Hepatocyte (in vitro differentiated cells): ENCODE data around the gene VMAC.

ENCODE experiments used
- CTCF ChIP-seq: fragments of 200-600 bp; sonication (generic); IDR thresholded peaks from 2 replicates; pipeline ENCODE4 v1.5.1; 2016; ENCODE audit warnings: antibody characterized with exemption, mild to moderate bottlenecking; ENCODE audit not compliant: poor library complexity
- EZH2 ChIP-seq: fragments of 200-600 bp; sonication (generic); IDR thresholded peaks from 2 replicates; pipeline ENCODE4 v1.6.1; 2016; ENCODE audit warnings: antibody characterized with exemption, mild to moderate bottlenecking, borderline replicate concordance

- no peak for TF ChIP-seq CTCF
- no peak for TF ChIP-seq EZH2
Measured at GRCh38 chr19:5937550-5937949, 32.9 kb downstream of the VMAC start.
